ENCODE results near the gene TMEM205.

The TMEM205 gene

GRCh38 chr19:11332822-11333221 is 13.2 kb downstream of the TMEM205 start:
- no peak overlapping the region for H3K4me3 ChIP-seq (ENCODE audit: control insufficient read depth, low read depth, low read length)
- no peak for DNase-seq (ENCODE audit: low read depth)
- no peak for TF ChIP-seq CTCF (conservative IDR thresholded peaks at IDR 0.05; ENCODE audit: control insufficient read depth, insufficient read depth, low read depth, low read length)

DNA sequence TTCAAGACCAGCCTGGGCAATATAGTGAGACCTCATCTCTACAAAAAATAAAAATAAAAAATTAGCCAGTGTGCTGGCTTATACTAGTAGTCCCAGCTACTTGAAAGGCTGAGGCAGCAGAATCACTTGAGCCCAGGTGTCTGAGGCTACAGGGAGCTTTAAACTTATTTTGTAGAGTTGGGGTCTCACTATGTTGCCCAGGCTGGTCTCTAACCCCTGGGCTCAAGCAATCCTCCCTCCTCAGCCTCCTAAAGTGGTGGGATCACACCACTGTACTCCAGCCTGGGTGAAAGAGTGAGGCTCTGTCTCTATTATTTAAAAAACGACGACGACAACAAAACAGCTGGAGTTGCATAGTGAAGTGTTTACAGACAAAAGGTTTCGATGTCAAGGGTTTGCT is 14.6 kb downstream of the TMEM205 start:
- no peak for TF ChIP-seq CTCF (conservative IDR thresholded peaks at IDR 0.05; ENCODE audit: control insufficient read depth, insufficient read depth, low read depth, low read length)

GRCh38 chr19:11330127-11330526 is 15.9 kb downstream of the TMEM205 start:
- DNase-seq (ENCODE audit: low read depth) = no peak
- TF ChIP-seq CTCF (conservative IDR thresholded peaks at IDR 0.05; ENCODE audit: control insufficient read depth, insufficient read depth, low read depth, low read length) = no peak
- H3K4me3 ChIP-seq (ENCODE audit: control insufficient read depth, low read depth, low read length) = no peak overlapping the region

More for the DNA sequence above, 14.6 kb downstream of the TMEM205 start:
- DNase-seq (ENCODE audit: low read depth) = no peak
- H3K4me3 ChIP-seq (ENCODE audit: control insufficient read depth, low read depth, low read length) = no peak overlapping the region

- no peak overlapping the region for H3K4me3 ChIP-seq (ENCODE audit: control insufficient read depth, low read depth, low read length)
- no peak for TF ChIP-seq CTCF (conservative IDR thresholded peaks at IDR 0.05; ENCODE audit: control insufficient read depth, insufficient read depth, low read depth, low read length)
- DNase-seq (ENCODE audit: low read depth) = no peak
Observed at GRCh38 chr19:11325544-11325943, 20.5 kb downstream of the TMEM205 start.

DNA sequence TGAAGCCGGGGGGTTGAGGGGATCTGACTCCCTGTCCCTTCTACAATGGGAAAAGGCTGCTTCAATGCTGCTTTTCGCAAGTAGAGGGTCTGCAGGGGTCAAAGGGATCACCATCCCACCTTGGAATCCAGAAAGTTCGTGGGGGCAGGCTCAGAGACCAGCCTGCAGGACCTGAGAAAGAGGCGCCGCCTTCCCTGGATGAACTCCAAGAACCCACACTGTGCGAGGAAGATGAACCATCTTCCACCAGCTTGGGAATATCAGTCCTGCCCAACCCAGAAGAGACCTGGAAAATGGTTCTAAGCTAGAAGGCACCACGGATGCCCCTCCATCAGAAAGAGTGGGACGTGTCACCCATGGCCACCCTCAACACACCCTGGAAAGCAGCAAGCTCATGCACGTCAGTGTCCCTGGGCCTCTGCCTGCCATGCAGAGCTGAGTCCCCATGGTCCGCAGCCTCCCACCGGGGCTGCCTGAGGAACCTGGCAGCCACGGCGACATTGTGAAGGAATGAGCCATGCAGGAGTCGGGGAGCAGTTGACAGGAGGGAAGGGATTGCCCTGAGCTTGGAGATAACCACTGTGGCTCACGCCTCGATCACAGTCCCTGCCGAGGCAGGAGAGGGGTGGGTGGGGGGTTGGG is 21.2 kb downstream of the TMEM205 start:
- no peak overlapping the region for H3K4me3 ChIP-seq (ENCODE audit: control insufficient read depth, low read depth, low read length)
- TF ChIP-seq CTCF (conservative IDR thresholded peaks at IDR 0.05; ENCODE audit: control insufficient read depth, insufficient read depth, low read depth, low read length) = no peak
- DNase-seq (ENCODE audit: low read depth) = no peak

GRCh38 chr19:11324079-11324661 is 21.9 kb downstream of the TMEM205 start:
- H3K4me3 ChIP-seq (ENCODE audit: control insufficient read depth, low read depth, low read length) = no peak overlapping the region
- no peak for TF ChIP-seq CTCF (conservative IDR thresholded peaks at IDR 0.05; ENCODE audit: control insufficient read depth, insufficient read depth, low read depth, low read length)
- peak; percentile 94 for DNase-seq (ENCODE audit: low read depth)
